Measurements from ENCODE around the gene ARHGEF33.

ARHGEF33 gene

GRCh38 chr2:39022642-39023235 is 133.1 kb downstream of the ARHGEF33 start:
- no peak for DNase-seq

- DNase-seq: no peak
Observed at GRCh38 chr2:39023649-39024048, 134.0 kb downstream of the ARHGEF33 start.

- DNase-seq: no peak
Observed at GRCh38 chr2:39024833-39025232, 135.2 kb downstream of the ARHGEF33 start.

All from stimulated activated CD4-positive, alpha-beta T cell treated with anti-CD3 and anti-CD28 coated beads, Interleukin-2, amount 100 ng/mL, for 48 hours (primary cell).